ENCODE results near the gene COL24A1. TPM values are rescaled to one million over a fixed set of nuclear protein-coding genes. Genes with fewer than 3 reads are reported as not detected.

COL24A1 gene
- polyA plus RNA-seq, 1 donor (not counting 4 experiments of a cell fraction or from before 2014, with no cell fraction given): not detected

- Histone ChIP-seq H4K20me1 (ENCODE audit: control insufficient read depth, extremely low read depth, insufficient read depth, low read length) (no peaks in the 10 kb centered on the region), H3K27me3 (ENCODE audit: control insufficient read depth, extremely low read depth, insufficient read depth, low read length) (no peaks in the 10 kb centered on the region), H3K79me2 (ENCODE audit: control insufficient read depth, insufficient read depth, low read length) (no peaks in the 10 kb centered on the region), H3K4me2 (ENCODE audit: control insufficient read depth, extremely low read depth, insufficient read depth, low read depth, low read length) (no peak overlapping the region), H3K36me3 (ENCODE audit: control insufficient read depth in 2 of 2, extremely low read depth in 1 of 2, insufficient read depth in 2 of 2, low read length in 2 of 2) (no peaks in the 10 kb centered on the region), H2AFZ (ENCODE audit: control insufficient read depth, low read length) (no peak overlapping the region), H3K9me1 (ENCODE audit: control insufficient read depth, extremely low read depth, insufficient read depth, low read length) (no peaks in the 10 kb centered on the region), H3K4me3 (ENCODE audit: control insufficient read depth in 2 of 3, extremely low read depth in 1 of 3, insufficient read depth in 2 of 3, low read depth in 1 of 3, low read length in 3 of 3) (no peak overlapping the region), H3K4me1 (ENCODE audit: control insufficient read depth, extremely low read depth, insufficient read depth, low read length) (no peaks in the 10 kb centered on the region), H3K27ac (ENCODE audit: control insufficient read depth, insufficient read depth, low read length) (no peak overlapping the region), H3K9ac (ENCODE audit: control insufficient read depth, extremely low read depth, insufficient read depth, low read length) (no peak overlapping the region), H3K9me3 (ENCODE audit: control insufficient read depth, low read depth, low read length) (no peaks in the 10 kb centered on the region)
- no peak for FAIRE-seq
- DNase-seq (ENCODE audit: low read depth, low spot score): no peak
- dilution Hi-C loops (cut with MboI; ENCODE audit: extremely low pct_ligation_motif_present, low sequenced_read_pairs): no loop called here
- TF ChIP-seq CTCF (optimal IDR thresholded peaks at IDR 0.05 in 1 of 3, IDR thresholded peaks at IDR 0.05 in 1 of 3, conservative IDR thresholded peaks at IDR 0.05 in 1 of 3; ENCODE audit: extremely low read depth in 1 of 3, insufficient read depth in 2 of 3, low read length in 3 of 3) (no peak), EZH2 (IDR thresholded peaks at IDR 0.05; ENCODE audit: low read length) (no peak)
Measured at GRCh38 chr1:86062453-86062852, 94.1 kb downstream of the COL24A1 start.

- Histone ChIP-seq H3K9me3 (ENCODE audit: control insufficient read depth, low read depth, low read length) (no peaks in the 10 kb centered on the region), H3K27me3 (ENCODE audit: control insufficient read depth, extremely low read depth, insufficient read depth, low read length) (no peaks in the 10 kb centered on the region), H3K9me1 (ENCODE audit: control insufficient read depth, extremely low read depth, insufficient read depth, low read length) (no peaks in the 10 kb centered on the region), H3K27ac (ENCODE audit: control insufficient read depth, insufficient read depth, low read length) (no peak overlapping the region), H3K4me2 (ENCODE audit: control insufficient read depth, extremely low read depth, insufficient read depth, low read depth, low read length) (no peak overlapping the region), H4K20me1 (ENCODE audit: control insufficient read depth, extremely low read depth, insufficient read depth, low read length) (no peaks in the 10 kb centered on the region), H3K9ac (ENCODE audit: control insufficient read depth, extremely low read depth, insufficient read depth, low read length) (no peak overlapping the region), H3K79me2 (ENCODE audit: control insufficient read depth, insufficient read depth, low read length) (no peaks in the 10 kb centered on the region), H3K4me3 (ENCODE audit: control insufficient read depth in 2 of 3, extremely low read depth in 1 of 3, insufficient read depth in 2 of 3, low read depth in 1 of 3, low read length in 3 of 3) (no peak overlapping the region), H2AFZ (ENCODE audit: control insufficient read depth, low read length) (no peak overlapping the region), H3K36me3 (ENCODE audit: control insufficient read depth in 2 of 2, extremely low read depth in 1 of 2, insufficient read depth in 2 of 2, low read length in 2 of 2) (no peaks in the 10 kb centered on the region), H3K4me1 (ENCODE audit: control insufficient read depth, extremely low read depth, insufficient read depth, low read length) (no peaks in the 10 kb centered on the region)
- TF ChIP-seq EZH2 (IDR thresholded peaks at IDR 0.05; ENCODE audit: low read length): no peak
- TF ChIP-seq CTCF (optimal IDR thresholded peaks at IDR 0.05 in 1 of 3, IDR thresholded peaks at IDR 0.05 in 1 of 3, conservative IDR thresholded peaks at IDR 0.05 in 1 of 3; ENCODE audit: extremely low read depth in 1 of 3, insufficient read depth in 2 of 3, low read length in 3 of 3): no peak
- DNase-seq (ENCODE audit: low read depth, low spot score): no peak
- FAIRE-seq: no peak
- dilution Hi-C loops (cut with MboI; ENCODE audit: extremely low pct_ligation_motif_present, low sequenced_read_pairs): no loop called here
Measured at GRCh38 chr1:86061551-86061990, 95.0 kb downstream of the COL24A1 start.

Data from keratinocyte (primary cell).